Astrocyte of the spinal cord (primary cell): ENCODE data around the gene GNA14.

Experiments
- DNase-seq: peaks from one replicate; pipeline ENCODE4 v3.0.0; 2011; ENCODE audit warnings: low read depth, low spot score
- H3K4me3 ChIP-seq: 2 replicates; pipeline ENCODE4 v1.5.1; 2011; ENCODE audit warnings: low read depth, mild to moderate bottlenecking, low read length, moderate library complexity
- in situ Hi-C: cut with HindIII; loops from 2 replicates; pipeline ENCODE4 v1.10.0; 2017; ENCODE audit warnings: low sequenced_read_pairs
- TF ChIP-seq, protein P1 (sequence below): IDR thresholded peaks from 2 replicates; pipeline ENCODE4 v1.5.1; 2012; ENCODE audit warnings: low read depth, mild to moderate bottlenecking, low read length, inconsistent platforms

Gene GNA14

DNA sequence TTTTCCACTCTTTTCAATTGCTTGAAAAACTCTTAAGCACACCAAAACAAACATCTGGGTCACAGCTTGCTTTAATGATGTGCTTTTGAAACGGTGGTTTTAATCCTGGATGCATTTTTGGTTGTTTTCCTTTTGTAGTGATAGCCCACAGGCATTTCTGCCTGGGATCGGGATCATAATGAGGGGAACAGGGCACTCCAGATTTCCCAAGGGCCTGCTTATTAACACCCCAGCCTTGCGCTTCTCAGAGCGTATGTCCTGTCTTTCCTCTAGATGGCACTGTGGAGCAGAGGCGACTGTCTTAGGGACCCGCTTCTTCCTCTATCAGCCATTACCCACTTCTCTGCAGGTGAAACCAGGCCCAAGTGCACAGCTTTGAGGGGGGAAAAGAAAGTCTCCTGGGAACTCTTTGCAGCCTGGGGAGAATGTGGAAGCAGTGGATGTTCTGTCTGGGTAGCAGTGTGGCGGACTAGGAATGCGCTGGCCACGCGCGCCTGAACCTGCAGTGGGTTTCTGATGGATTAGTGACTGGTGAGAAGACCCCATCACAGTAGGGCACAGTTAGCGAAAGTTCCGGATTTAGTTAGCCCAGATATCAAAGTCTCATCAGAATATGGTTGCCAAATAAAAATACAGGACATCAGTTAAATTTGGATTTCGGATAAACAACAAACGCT, 190.1 kb downstream of the GNA14 start:
- in situ Hi-C loops: no loop called here
- TF ChIP-seq, protein P1, sequence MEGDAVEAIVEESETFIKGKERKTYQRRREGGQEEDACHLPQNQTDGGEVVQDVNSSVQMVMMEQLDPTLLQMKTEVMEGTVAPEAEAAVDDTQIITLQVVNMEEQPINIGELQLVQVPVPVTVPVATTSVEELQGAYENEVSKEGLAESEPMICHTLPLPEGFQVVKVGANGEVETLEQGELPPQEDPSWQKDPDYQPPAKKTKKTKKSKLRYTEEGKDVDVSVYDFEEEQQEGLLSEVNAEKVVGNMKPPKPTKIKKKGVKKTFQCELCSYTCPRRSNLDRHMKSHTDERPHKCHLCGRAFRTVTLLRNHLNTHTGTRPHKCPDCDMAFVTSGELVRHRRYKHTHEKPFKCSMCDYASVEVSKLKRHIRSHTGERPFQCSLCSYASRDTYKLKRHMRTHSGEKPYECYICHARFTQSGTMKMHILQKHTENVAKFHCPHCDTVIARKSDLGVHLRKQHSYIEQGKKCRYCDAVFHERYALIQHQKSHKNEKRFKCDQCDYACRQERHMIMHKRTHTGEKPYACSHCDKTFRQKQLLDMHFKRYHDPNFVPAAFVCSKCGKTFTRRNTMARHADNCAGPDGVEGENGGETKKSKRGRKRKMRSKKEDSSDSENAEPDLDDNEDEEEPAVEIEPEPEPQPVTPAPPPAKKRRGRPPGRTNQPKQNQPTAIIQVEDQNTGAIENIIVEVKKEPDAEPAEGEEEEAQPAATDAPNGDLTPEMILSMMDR: peak; percentile 92
- DNase-seq: peak; percentile 72
- no peak overlapping the region for H3K4me3 ChIP-seq

DNA sequence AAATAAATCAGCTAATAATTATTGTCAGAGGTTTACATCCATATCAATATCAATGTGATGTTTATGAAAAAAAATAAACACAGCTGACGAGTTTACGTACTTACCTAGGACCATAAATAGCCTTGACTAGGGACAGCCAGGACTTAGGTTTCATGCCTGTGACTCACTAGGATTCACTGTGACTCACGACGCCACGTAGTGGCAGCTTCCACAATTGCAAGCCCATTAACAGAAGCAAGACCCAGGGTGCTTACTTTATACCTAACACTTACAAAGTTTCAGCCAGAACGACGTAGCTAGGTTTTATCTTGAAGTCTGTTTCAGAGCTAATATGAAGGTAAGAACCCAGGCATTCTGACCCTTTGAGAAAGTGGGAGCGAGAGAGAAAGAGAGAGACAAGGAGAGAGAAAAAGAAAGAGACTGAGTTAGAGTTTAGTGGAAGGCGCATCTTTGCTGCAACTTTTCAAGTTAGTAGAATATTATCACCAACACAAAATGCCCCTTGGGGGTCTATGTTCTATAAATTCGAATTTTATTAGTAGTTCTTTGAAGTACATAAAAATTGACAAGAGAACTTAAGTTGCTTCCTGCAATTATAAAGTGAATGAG, 191.2 kb downstream of the GNA14 start:
- H3K4me3 ChIP-seq: no peak overlapping the region
- TF ChIP-seq, protein P1: peak; percentile 88
- peak; percentile 94 for DNase-seq
- in situ Hi-C loops: no loop called here

DNA sequence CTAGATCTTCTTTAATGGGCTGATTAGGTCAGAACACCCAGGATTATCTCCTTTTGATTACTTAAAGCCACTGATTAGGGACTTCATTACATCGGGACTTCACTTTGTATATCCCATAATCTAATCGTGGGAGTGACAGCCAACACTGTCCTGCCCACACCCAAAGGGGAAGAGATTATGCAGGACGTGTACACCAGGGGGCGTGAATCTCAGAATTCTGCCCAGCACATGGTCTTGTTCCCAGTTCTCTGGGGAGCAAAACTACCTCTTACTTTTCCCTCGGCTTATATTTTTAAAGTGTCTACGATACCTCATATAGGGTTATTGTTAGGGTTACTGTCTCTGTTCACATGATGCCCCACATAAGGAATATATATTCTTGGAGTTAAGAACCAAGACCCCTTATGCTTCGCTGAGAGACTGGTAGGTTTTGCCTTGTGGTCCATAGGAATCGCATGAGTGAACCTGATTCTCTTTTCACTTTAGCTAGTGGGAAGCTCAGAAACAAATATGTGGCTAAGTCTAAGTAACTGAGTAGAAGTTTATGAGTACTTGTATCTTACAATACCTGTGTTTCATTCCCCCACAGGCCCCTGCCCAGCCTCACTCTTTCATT, 192.7 kb downstream of the GNA14 start:
- no peak for DNase-seq
- TF ChIP-seq, protein P1: peak; percentile 27
- in situ Hi-C loops: no loop called here

DNA sequence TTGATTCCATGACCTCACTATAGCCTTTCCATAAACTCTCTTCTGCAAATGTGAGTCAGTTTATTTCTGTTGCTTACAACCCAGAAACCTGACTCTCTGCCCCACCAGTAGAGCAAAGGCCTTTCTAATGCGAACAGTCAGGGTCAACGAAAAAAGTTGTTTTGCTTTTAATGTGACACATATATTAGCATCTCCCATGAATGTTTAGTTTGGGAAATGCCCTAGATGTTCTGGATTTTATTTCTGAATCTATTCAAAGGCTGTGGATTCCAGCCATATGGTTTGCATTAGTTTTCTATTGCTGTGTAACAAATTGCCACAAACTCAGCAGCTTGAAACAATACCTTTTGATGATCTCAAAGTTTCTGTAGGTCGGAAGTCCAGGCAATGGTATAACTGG, 193.5 kb downstream of the GNA14 start:
- in situ Hi-C loops: no loop called here
- H3K4me3 ChIP-seq: no peak overlapping the region
- peak; percentile 95 for DNase-seq
- TF ChIP-seq, protein P1: no peak

More for the DNA sequence above, 192.7 kb downstream of the GNA14 start:
- no peak overlapping the region for H3K4me3 ChIP-seq

DNA sequence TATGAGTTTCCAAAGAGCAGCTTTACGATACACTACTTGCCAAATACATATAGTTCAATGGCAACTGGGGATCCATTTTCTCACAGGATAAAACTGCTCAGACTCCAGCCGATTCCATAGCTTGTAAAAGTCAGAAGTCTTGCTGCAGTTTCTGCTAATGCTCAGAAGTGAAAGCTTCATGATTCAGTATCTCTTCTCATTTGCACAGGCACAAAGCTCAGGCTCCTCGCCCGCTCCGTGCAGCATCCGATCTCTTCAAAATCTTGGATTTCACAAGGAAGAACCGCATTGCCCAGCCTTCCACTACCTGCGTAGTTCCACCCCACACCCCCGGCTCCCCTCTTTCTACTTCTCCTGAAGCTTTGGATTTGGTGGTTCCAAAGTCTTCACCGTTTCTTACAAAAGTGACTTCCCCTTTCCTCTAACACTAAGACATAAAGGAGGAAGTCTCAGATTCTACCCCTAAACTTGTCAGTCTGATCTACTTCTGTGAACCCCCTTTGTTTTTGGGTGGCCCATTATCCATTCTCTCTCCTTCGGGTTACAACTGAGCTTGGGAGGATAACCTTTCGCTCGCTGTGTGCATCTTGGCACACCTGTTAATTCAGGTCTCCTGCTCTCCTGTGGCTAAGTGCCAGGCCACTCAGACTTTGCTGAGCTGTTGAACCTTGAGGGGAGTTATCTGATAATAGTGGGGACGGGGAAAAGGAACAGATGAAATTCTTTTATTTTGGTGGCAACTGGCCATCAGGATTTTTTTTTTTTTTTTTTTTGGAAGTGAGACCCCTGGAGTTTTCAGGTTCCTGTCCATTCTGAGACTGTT, 194.1 kb downstream of the GNA14 start:
- in situ Hi-C loops: no loop called here
- H3K4me3 ChIP-seq: no peak overlapping the region
- TF ChIP-seq, protein P1: no peak
- no peak for DNase-seq

DNA sequence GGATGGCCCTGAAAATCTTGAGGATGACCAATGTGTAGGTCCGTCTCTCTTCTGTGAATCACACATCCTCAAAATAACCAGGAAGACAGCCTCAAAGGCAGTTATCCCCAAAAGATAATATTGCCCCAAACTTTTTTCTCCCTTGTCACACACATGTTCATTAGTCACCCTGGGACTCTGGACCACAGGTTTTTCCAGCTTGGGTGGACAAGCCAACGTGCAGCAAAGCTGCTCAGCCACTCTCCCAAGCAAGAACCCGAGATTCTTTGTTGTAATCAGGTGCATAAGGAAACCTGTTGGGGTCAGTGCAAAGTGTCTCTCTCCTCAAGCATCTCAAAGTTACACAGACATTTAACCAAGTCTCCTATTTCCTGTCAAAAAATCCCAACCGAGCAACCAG, 196.6 kb downstream of the GNA14 start:
- DNase-seq: no peak
- TF ChIP-seq, protein P1: no peak
- no peak overlapping the region for H3K4me3 ChIP-seq
- in situ Hi-C loops: no loop called here
